Left lung (tissue), 10 donors: ENCODE results near the gene ZDHHC5. TPM values are rescaled to one million over a fixed set of nuclear protein-coding genes. Genes with fewer than 3 reads are reported as not detected.
A peak's percentile ranks its signal among the peaks of the same experiment; 100 is the strongest.
"Not testable (repeated sequence)": the region's sequence is repeated elsewhere in the genome, so short reads cannot be mapped to it uniquely, and the experiment has no call there.

ENCODE experiments used
- ATAC-seq: fragments of 200-7000 bp; cut with Tn5 transposase; one replicate; pipeline ENCODE4 v1.9.1; 2020; ENCODE audit warnings: moderate library complexity
- DNase-seq, 4 donors: peaks; one replicate each; pipeline ENCODE4 v3.0.0-alpha.2; 2013 to 2020
- H3K27ac ChIP-seq, 2 donors: fragments of 200-600 bp; sonication (generic) in 1 of 2; one replicate each; pipeline versions ENCODE4 v1.5.0 to v1.8.0; 2020 to 2021
- H3K27me3 ChIP-seq, 2 donors: fragments of 200-600 bp; sonication (generic) in 1 of 2; one replicate each; pipeline versions ENCODE4 v1.5.0 to v1.8.0; 2020 to 2021
- H3K36me3 ChIP-seq, 2 donors: fragments of 200-600 bp; sonication (generic) in 1 of 2; one replicate each; pipeline versions ENCODE4 v1.5.0 to v1.8.0; 2020 to 2021
- H3K4me1 ChIP-seq, 2 donors: fragments of 200-600 bp; one replicate each; pipeline ENCODE4 v1.8.0; 2021
- H3K4me3 ChIP-seq, 2 donors: fragments of 200-600 bp; sonication (generic) in 1 of 2; one replicate each; pipeline versions ENCODE4 v1.5.0 to v1.8.0; 2020 to 2021; ENCODE audit warnings: mild to moderate bottlenecking in 1 of 2
- H3K9me3 ChIP-seq, 2 donors: fragments of 200-600 bp; sonication (generic) in 1 of 2; one replicate each; pipeline versions ENCODE4 v1.5.0 to v1.8.0; 2020 to 2021
- intact Hi-C, 2 donors: fragments of 100-400 bp; cut with DNase I; formaldehyde crosslinking; loops; one replicate each; pipeline versions ENCODE4 v1.11.2 to v1.14.2; 2022
- polyA plus RNA-seq, 6 donors: library from polyadenylated mRNA; unstranded; fragments of 120-200 nt; gene quantifications; one replicate each; pipeline ENCODE4 v1.2.1, GENCODE V29; 2013; ENCODE audit not compliant: insufficient read length in 6 of 6
- total RNA-seq, 2 donors: library from RNA; stranded (reverse); fragmentation: NEBNext Ultra II Directional; extraction: Animal tissue kit (Norgen Biotek cat#: 25700); gene quantifications; one replicate each; pipeline ENCODE4 v1.2.1, GENCODE V29; 2021
- TF ChIP-seq, protein P1 (sequence below), 2 donors: fragments of 200-600 bp; sonication (generic) in 1 of 2; IDR thresholded peaks; one replicate each; pipeline versions ENCODE4 v1.5.0 to v1.8.0; 2021; ENCODE audit warnings: antibody characterized with exemption in 2 of 2
- donor health status: DM: no; HTN: yes; CAD: no.
- donor health status: DM: no; HTN: no; CAD: no.

The ZDHHC5 gene
- total and polyA plus RNA-seq, 8 donors, result 37.5 to 83.6 (median 43.9) TPM

DNA sequence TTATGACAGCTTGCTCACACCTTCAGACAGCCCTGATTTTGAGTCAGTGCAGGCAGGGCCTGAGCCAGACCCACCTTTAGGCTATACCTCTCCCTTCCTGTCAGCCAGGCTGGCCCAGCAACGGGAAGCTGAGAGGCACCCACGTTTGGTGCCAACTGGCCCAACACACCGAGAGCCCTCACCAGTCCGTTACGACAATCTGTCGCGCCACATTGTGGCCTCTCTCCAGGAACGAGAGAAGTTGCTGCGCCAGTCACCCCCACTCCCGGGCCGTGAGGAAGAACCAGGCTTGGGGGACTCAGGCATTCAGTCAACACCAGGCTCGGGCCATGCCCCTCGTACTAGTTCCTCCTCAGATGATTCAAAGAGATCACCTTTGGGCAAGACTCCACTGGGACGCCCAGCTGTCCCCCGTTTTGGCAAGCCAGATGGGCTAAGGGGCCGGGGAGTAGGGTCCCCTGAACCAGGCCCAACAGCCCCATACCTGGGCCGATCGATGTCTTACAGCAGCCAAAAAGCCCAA lies 31.0 kb downstream of the ZDHHC5 start:
- no peaks in the 10 kb centered on the region for H3K9me3 ChIP-seq
- intact Hi-C loops, result no loop called here
- H3K4me3 ChIP-seq, result no peak overlapping the region
- ATAC-seq (no peak), DNase-seq (no peak)
- TF ChIP-seq, protein P1, sequence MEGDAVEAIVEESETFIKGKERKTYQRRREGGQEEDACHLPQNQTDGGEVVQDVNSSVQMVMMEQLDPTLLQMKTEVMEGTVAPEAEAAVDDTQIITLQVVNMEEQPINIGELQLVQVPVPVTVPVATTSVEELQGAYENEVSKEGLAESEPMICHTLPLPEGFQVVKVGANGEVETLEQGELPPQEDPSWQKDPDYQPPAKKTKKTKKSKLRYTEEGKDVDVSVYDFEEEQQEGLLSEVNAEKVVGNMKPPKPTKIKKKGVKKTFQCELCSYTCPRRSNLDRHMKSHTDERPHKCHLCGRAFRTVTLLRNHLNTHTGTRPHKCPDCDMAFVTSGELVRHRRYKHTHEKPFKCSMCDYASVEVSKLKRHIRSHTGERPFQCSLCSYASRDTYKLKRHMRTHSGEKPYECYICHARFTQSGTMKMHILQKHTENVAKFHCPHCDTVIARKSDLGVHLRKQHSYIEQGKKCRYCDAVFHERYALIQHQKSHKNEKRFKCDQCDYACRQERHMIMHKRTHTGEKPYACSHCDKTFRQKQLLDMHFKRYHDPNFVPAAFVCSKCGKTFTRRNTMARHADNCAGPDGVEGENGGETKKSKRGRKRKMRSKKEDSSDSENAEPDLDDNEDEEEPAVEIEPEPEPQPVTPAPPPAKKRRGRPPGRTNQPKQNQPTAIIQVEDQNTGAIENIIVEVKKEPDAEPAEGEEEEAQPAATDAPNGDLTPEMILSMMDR (IDR thresholded peaks at IDR 0.05), result no peak
- H3K4me1 ChIP-seq, result no peaks in the 10 kb centered on the region
- peaks cover 5 to 100% of the 10 kb centered on the region in 2 donors for H3K36me3 ChIP-seq
- H3K27me3 ChIP-seq, result no peaks in the 10 kb centered on the region
- H3K27ac ChIP-seq, result no peak overlapping the region

DNA sequence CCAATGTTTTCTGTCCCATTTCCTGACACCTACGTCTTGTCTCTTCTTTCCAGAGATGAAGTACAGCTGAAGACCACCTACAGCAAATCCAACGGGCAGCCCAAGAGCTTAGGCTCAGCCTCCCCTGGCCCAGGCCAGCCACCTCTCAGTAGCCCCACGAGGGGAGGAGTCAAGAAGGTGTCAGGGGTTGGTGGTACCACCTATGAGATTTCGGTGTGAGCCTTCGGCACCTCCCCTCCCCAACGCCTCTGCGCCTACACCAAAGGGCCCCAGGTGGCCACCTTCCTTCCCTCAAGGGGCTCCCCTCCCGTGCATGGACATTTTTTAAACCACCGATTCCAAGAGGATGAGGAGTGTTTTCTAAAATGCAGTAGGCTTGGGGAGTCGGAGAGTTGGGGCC lies 31.9 kb downstream of the ZDHHC5 start:
- H3K36me3 ChIP-seq, result peaks cover 5 to 100% of the 10 kb centered on the region in 2 donors
- TF ChIP-seq, protein P1 (IDR thresholded peaks at IDR 0.05), result no peak
- H3K4me3 ChIP-seq, result no peak overlapping the region
- intact Hi-C loops, result no loop called here
- no peak overlapping the region for H3K27ac ChIP-seq
- H3K4me1 ChIP-seq, result no peaks in the 10 kb centered on the region
- no peaks in the 10 kb centered on the region for H3K27me3 ChIP-seq
- ATAC-seq (no peak), DNase-seq (no peak)
- no peaks in the 10 kb centered on the region for H3K9me3 ChIP-seq

DNA sequence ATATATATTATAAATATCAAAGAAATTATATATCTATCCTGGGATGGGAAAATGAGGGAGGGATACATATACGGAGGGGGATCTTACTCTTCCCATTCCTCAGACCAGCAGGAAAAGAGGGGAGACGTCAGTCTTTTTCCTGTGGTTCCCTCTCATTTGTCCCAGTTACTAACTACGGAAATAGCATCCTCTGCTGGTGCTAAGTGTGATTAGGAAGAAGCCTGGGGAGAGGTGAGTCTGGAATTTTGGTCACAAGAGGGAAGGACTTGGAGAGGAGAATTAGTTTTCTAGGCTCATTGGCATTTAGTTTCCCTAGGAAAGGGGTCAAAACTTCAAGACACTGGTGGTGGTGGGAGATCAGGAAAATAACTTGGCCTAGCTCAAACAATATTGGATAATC lies 32.5 kb downstream of the ZDHHC5 start:
- intact Hi-C loops, result no loop called here
- no peak for ATAC-seq
- Histone ChIP-seq H3K27ac (no peak overlapping the region), H3K9me3 (no peaks in the 10 kb centered on the region), H3K36me3 (peaks cover 5 to 99% of the 10 kb centered on the region in 2 donors), H3K4me1 (no peaks in the 10 kb centered on the region), H3K27me3 (no peaks in the 10 kb centered on the region), H3K4me3 (no peak overlapping the region)
- TF ChIP-seq, protein P1 (IDR thresholded peaks at IDR 0.05), result no peak
- no peak for DNase-seq

DNA sequence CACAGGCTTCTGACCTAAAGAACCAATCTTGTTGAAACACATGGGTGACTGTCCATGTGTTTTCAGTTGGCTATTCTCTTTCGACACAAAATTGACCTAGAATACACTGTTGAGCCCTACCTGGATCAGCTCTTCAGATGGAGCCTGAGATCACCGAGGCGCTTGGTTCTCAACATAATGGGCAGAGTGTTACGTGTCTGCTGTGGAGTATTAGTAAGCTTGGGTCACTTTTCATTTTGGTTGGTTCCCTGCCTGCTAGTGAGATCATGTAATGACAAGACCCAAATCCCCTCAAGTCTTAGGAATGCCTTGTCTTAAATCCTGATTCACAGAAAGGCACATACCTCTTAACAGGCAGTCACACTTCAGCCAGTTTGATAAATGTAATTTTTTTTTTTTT lies 35.4 kb downstream of the ZDHHC5 start:
- Histone ChIP-seq H3K27me3 (no peaks in the 10 kb centered on the region), H3K9me3 (no peaks in the 10 kb centered on the region), H3K4me3 (no peak overlapping the region), H3K27ac (no peak overlapping the region), H3K36me3 (peaks cover 5 to 76% of the 10 kb centered on the region in 2 donors), H3K4me1 (no peaks in the 10 kb centered on the region)
- TF ChIP-seq, protein P1 (IDR thresholded peaks at IDR 0.05), result no peak
- intact Hi-C loops, result no loop called here
- no peak for DNase-seq
- ATAC-seq, result no peak

DNA sequence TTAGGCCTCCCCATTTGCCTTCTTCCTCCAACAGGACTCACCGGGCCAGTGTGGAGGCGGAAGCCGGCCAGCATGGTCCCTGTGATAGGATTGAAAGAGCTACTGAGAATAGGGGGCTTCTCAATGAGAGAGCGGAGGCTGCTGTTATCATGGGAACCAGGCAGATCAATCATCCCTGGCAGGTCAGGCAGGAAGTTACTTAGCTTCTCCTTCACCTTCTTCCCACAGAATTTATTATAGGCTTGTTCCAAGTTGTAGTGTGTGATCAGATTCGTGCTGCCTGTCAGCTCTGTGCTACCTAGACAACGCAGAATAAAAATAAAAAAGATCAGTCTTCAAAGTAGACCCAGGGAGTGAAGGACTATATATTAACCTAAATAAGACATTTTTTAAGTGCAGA lies 37.0 kb downstream of the ZDHHC5 start:
- no peaks in the 10 kb centered on the region for H3K9me3 ChIP-seq
- DNase-seq (no peak), ATAC-seq (no peak)
- TF ChIP-seq, protein P1 (IDR thresholded peaks at IDR 0.05), result no peak
- no peaks in the 10 kb centered on the region for H3K27me3 ChIP-seq
- H3K4me1 ChIP-seq, result peaks cover 0 to 6% of the 10 kb centered on the region in 2 donors
- intact Hi-C loops, result no loop called here
- no peak overlapping the region for H3K4me3 ChIP-seq
- peaks cover 0 to 72% of the 10 kb centered on the region in 2 donors for H3K36me3 ChIP-seq
- no peak overlapping the region for H3K27ac ChIP-seq

DNA sequence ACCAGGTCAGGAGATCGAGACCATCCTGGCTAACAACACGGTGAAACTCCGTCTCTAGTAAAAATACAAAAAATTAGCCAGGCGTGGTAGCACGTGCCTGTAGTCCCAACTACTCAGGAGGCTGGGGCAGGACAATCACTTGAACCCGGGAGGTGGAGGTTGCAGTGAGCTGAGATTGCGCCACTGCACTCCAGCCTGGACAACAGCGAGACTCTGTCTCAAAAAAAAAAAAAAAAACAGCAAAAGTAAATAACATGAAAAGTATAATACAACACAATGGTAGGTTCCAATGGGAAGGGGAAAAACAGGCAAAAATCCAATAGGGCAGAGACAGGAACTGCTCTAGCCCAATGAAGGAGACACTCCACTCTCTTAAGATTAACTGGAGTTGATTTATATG lies 37.5 kb downstream of the ZDHHC5 start:
- intact Hi-C loops, H3K9me3 ChIP-seq, H3K4me3 ChIP-seq, H3K27me3 ChIP-seq, DNase-seq, H3K27ac ChIP-seq: not testable (repeated sequence)
- ATAC-seq, result peak; percentile 56
- peaks cover 0 to 11% of the 10 kb centered on the region in 2 donors for H3K4me1 ChIP-seq
- peaks cover 0 to 67% of the 10 kb centered on the region in 2 donors for H3K36me3 ChIP-seq
